GM18508 (cell line): ENCODE measurements around the gene CUX1.
"Not testable (repeated sequence)": the region's sequence is repeated elsewhere in the genome, so short reads cannot be mapped to it uniquely, and the experiment has no call there.

Source experiments
- ATAC-seq: cut with Tn5 transposase; IDR thresholded peaks from one replicate; pipeline ENCODE4 v1.9.1; 2021; ENCODE audit warnings: moderate number of reproducible peaks; ENCODE audit not compliant: insufficient read depth, unreplicated experiment

Gene CUX1

GRCh38 chr7:101820703-101821102 lies 3.3 kb downstream of the CUX1 start:
- ATAC-seq, result no peak

- not testable (repeated sequence) for ATAC-seq
These were observed 5.2 kb downstream of the CUX1 start for GRCh38 chr7:101822632-101823031.

GRCh38 chr7:101823096-101823495 lies 5.7 kb downstream of the CUX1 start:
- ATAC-seq, result no peak

DNA sequence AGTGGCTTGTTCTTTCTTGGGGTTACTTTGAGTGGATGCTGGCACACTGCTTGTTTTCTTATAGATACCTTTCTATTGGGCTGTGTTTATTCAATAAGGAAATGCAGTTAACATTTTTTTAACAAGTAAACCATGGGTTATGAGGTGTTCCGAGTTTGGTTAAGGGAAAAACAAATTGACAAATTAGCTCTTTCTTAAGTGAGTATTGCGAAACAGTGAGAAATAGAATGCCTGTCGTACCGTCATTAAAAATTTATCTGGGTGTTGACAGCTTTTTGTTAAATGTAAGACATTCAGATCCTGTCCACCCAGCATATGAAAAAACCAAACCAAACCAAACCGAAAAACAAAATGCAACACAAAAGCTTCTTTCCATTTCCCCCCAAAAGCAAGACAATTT lies 6.2 kb downstream of the CUX1 start:
- ATAC-seq, result no peak

GRCh38 chr7:101824440-101824839 lies 7.0 kb downstream of the CUX1 start:
- no peak for ATAC-seq

GRCh38 chr7:101826081-101826835 lies 8.8 kb downstream of the CUX1 start:
- ATAC-seq, result no peak

GRCh38 chr7:101828301-101829020 lies 11.0 kb downstream of the CUX1 start:
- no peak for ATAC-seq

DNA sequence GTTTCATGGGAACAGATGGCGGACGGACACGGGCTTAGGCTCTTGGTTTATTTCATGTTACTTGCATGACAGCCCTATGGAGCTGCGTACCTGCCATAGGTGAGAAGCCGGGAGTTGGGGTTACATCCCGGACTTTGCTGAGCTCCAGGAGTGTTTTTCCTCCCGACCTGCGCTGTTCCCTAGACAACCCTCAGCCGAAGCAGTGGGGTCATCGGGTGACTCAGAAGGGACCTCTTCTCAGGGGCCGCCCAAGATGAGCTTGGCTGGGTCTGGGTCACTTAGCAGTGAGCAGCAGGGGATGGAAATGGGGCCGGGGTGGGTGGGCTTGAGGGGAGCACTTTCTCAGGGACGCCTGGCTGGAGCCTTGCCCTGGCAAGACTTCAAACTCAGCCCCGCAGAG lies 11.9 kb downstream of the CUX1 start:
- no peak for ATAC-seq

- ATAC-seq, result no peak
These were observed 12.4 kb downstream of the CUX1 start for GRCh38 chr7:101829821-101830220.

DNA sequence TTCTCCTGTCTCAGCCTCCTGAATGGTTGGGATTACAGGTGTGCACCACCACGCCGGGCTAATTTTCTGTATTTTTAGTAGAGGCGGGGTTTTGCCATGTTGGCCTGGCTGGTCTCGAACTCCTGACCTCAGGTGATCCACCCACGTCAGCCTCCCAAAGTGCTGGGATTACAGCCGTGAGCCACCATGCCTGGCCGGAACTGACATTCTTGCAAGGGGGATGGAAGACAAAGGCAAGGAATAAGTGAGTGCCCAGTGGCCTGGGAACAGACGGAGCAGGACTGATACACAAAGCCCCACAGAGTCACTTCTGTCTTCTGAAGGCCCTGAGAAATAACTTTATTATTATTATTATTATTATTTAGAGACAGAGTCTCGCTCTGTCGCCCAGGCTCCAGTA lies 14.0 kb downstream of the CUX1 start:
- ATAC-seq, result not testable (repeated sequence)

DNA sequence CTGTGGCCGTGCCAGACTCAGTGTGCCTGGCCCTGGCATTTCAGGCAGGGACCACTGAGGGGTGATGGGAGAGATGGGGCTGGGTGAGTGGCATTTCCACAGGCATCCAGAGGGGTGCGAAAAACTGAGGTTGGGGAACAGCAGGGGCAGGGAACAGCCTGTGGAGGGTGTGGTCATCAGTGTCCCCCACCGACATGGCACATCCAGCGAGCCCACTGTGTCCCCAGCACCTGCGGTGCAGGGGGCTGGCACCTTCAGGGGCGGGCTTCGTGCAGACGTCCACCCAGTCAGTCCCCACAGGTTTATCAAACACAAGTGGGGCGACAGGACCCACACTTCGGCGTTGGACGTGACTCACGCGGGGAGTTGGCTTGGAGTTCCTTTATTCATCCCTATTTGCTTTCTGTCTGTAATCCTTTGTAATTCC lies 14.8 kb downstream of the CUX1 start:
- no peak for ATAC-seq

GRCh38 chr7:101832685-101833375 lies 15.4 kb downstream of the CUX1 start:
- no peak for ATAC-seq

- no peak for ATAC-seq
These were observed 16.4 kb downstream of the CUX1 start for GRCh38 chr7:101833799-101834198.

DNA sequence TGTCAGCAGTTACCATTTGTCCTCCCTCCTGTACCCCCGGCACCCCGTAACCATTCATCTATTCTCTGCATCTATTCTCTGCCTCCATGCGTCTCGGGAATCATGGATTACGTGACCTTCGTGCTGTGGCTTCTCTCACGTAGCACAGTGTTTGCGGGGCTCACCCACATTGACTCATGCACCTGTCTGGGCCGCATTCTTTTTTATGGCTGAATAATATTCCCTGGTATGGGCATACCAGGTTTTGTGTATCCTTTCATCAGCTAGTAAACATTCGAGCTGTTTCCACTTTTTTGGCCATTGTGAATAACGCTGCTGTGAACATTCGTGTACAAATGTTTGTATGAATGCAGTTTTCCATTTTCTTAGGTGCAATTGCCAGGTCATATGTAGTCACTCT lies 17.7 kb downstream of the CUX1 start:
- no peak for ATAC-seq

DNA sequence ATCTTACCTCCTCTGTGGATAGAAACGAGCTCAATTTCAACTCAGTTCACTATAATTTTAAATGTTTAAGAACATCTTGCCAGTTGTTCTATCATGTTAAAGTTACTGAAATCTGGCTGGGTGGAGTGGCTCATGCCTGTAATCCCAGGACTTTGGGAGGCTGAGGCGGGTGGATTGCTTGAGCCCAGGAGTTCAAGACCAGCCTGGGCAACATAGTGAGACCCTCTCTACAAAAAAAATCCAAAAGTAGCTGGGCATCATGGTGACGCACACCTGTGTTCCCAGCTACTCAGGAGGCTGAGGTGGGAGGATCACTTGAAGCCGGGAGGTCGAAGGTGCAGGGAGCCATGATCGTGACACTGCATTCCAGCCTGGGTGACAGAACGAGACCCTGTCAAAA lies 20.0 kb downstream of the CUX1 start:
- not testable (repeated sequence) for ATAC-seq

DNA sequence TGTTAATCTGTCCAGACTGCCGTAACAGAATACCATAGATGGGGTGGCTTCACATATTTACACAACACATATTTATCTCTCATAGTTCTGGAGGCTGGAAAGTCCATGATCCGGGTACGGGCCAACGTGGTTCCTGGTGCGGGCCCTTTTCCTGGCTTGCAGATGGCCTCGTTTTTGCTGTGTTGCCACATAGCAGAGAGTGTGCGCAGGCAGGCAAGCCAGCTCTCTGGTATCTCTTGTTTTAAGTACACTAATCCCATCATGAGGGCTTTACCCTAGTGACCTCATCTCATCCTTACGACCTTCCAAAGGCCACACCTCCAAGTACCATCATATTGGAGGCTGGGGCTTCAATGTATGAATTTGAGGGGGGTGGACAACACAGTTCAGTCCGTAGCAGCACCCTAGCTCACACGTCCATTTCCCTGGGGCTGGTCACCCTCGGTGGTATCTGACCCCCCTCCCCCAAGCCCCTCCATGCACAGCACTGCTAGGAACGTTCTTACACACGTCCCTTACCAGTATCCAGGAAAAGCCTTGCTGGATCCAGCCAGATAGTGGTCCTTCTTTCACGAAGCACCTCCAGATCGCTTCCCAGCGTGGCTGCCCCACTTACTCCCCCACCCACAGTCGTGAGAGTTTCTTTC lies 21.5 kb downstream of the CUX1 start:
- no peak for ATAC-seq

GRCh38 chr7:101841328-101841727 lies 23.9 kb downstream of the CUX1 start:
- ATAC-seq, result no peak

DNA sequence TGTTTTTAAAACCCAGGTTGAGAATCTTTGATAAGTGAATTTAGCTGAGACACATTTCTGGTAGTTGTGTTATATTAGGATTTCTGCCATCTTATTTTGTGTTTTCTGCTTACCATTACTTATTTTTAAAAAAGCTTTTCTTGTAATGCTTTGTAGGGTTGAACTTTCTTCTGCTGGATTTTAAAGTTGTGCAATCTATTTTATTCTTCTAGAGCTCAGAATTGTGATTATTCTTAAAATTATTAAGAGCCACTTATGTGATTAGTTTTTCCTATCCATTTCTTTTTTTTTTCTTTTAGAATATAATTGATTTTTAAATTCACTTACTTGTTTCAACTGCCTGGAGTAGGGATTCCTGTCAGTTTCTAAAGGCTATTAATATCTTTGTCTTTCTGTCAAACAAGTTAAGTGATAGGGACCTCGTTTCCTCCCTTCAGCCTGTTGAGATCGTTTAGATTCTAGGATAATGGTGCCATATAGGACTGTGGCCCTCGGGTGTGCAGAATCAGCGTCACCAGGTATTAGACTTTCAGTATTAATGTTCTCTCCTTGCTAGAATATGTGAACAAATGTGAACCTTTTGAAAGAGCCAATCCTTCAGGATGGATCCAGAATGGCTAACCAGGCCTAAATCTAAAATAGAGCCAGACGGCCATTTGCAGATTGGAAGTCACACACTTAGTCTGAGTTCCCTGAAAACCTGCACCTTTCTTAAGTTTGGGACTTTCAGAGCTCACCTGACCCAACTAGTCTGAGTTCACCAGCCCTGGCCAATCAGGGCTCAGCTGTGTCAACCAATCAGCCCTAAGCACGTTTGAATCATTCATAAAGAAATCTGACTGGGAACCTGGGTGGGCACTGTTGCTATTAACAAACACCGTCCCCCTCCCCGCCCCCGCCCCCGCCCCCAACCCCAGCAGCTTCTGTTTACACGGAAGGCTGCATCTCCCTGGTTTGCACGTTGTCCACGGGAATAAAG lies 26.2 kb downstream of the CUX1 start:
- ATAC-seq, result no peak

- no peak for ATAC-seq
These were observed 28.5 kb downstream of the CUX1 start for GRCh38 chr7:101845974-101846373.
